ENCODE results near the gene GIMAP2. TPM values are rescaled to one million over a fixed set of nuclear protein-coding genes. Genes with fewer than 3 reads are reported as not detected.

The GIMAP2 gene
- total RNA-seq, 1 donor from 2014 or later = not detected

- Mint-ChIP-seq H3K27ac (no peak overlapping the region), H3K4me3 (ENCODE audit: low read depth) (no peak overlapping the region), H3K9me3 (ENCODE audit: low read depth) (no peaks in the 10 kb centered on the region), H3K4me1 (ENCODE audit: low read depth) (no peaks in the 10 kb centered on the region), H3K36me3 (ENCODE audit: insufficient read depth) (no peaks in the 10 kb centered on the region), H3K27me3 (peaks cover 89% of the 10 kb centered on the region)
- no peak for TF ChIP-seq CTCF (IDR thresholded peaks at IDR 0.05; ENCODE audit: unreplicated experiment)
- no peak for DNase-seq (ENCODE audit: low spot score, unreplicated experiment)
Measured at GRCh38 chr7:150735596-150736358, 50.3 kb downstream of the GIMAP2 start.

GRCh38 chr7:150736864-150737263 lies 51.4 kb downstream of the GIMAP2 start:
- H3K27me3 Mint-ChIP-seq = peaks cover 94% of the 10 kb centered on the region
- DNase-seq (ENCODE audit: low spot score, unreplicated experiment) = no peak
- no peaks in the 10 kb centered on the region for H3K36me3 Mint-ChIP-seq (ENCODE audit: insufficient read depth)
- H3K4me1 Mint-ChIP-seq (ENCODE audit: low read depth) = no peaks in the 10 kb centered on the region
- no peaks in the 10 kb centered on the region for H3K9me3 Mint-ChIP-seq (ENCODE audit: low read depth)
- H3K27ac Mint-ChIP-seq = no peak overlapping the region
- no peak for TF ChIP-seq CTCF (IDR thresholded peaks at IDR 0.05; ENCODE audit: unreplicated experiment)
- H3K4me3 Mint-ChIP-seq (ENCODE audit: low read depth) = no peak overlapping the region

- Mint-ChIP-seq H3K36me3 (ENCODE audit: insufficient read depth) (no peaks in the 10 kb centered on the region), H3K27ac (no peak within 1 kb of the TSS), H3K4me3 (ENCODE audit: low read depth) (no peak within 1 kb of the TSS), H3K4me1 (ENCODE audit: low read depth) (no peaks in the 10 kb centered on the region), H3K9me3 (ENCODE audit: low read depth) (no peaks in the 10 kb centered on the region), H3K27me3 (peaks cover 95% of the 10 kb centered on the region)
- no peak for TF ChIP-seq CTCF (IDR thresholded peaks at IDR 0.05; ENCODE audit: unreplicated experiment)
- DNase-seq (ENCODE audit: low spot score, unreplicated experiment) = no peak
Measured at GRCh38 chr7:150737265-150738055, 52.0 kb downstream of the GIMAP2 start, which contains the start of gene GIMAP5. GIMAP5 (plus strand) TSS chr7:150737418; CDS start chr7:150740885, 3,467 bp downstream.

- H3K27ac Mint-ChIP-seq = no peak overlapping the region
- peaks cover 95% of the 10 kb centered on the region for H3K27me3 Mint-ChIP-seq
- H3K4me3 Mint-ChIP-seq (ENCODE audit: low read depth) = no peak overlapping the region
- H3K4me1 Mint-ChIP-seq (ENCODE audit: low read depth) = no peaks in the 10 kb centered on the region
- H3K36me3 Mint-ChIP-seq (ENCODE audit: insufficient read depth) = no peaks in the 10 kb centered on the region
- no peaks in the 10 kb centered on the region for H3K9me3 Mint-ChIP-seq (ENCODE audit: low read depth)
- no peak for TF ChIP-seq CTCF (IDR thresholded peaks at IDR 0.05; ENCODE audit: unreplicated experiment)
- DNase-seq (ENCODE audit: low spot score, unreplicated experiment) = no peak
Measured at GRCh38 chr7:150738092-150738491, 52.6 kb downstream of the GIMAP2 start.

GRCh38 chr7:150738591-150739001 lies 53.1 kb downstream of the GIMAP2 start:
- TF ChIP-seq CTCF (IDR thresholded peaks at IDR 0.05; ENCODE audit: unreplicated experiment) = no peak
- peaks cover 95% of the 10 kb centered on the region for H3K27me3 Mint-ChIP-seq
- H3K9me3 Mint-ChIP-seq (ENCODE audit: low read depth) = no peaks in the 10 kb centered on the region

More at GRCh38 chr7:150738591-150739001, 53.1 kb downstream of the GIMAP2 start:
- H3K4me3 Mint-ChIP-seq (ENCODE audit: low read depth) = no peak overlapping the region
- H3K27ac Mint-ChIP-seq = no peak overlapping the region
- no peak for DNase-seq (ENCODE audit: low spot score, unreplicated experiment)
- no peaks in the 10 kb centered on the region for H3K36me3 Mint-ChIP-seq (ENCODE audit: insufficient read depth)
- no peaks in the 10 kb centered on the region for H3K4me1 Mint-ChIP-seq (ENCODE audit: low read depth)
